NCI-H510A treated with DMSO at 0.1 percent for 48 hours (cell line): ENCODE results near the gene CCNT2.
"Not testable (repeated sequence)": the region's sequence is repeated elsewhere in the genome, so short reads cannot be mapped to it uniquely, and the experiment has no call there.

Experiments used
- DNase-seq: peaks from one replicate; lab custom pipeline; 2025; lab: John Stamatoyannopoulos, UW

CCNT2 gene

GRCh38 chr2:134976074-134976702 lies 57.6 kb downstream of the CCNT2 start:
- DNase-seq = no peak

GRCh38 chr2:134977104-134977503 lies 58.5 kb downstream of the CCNT2 start:
- not testable (repeated sequence) for DNase-seq

DNA sequence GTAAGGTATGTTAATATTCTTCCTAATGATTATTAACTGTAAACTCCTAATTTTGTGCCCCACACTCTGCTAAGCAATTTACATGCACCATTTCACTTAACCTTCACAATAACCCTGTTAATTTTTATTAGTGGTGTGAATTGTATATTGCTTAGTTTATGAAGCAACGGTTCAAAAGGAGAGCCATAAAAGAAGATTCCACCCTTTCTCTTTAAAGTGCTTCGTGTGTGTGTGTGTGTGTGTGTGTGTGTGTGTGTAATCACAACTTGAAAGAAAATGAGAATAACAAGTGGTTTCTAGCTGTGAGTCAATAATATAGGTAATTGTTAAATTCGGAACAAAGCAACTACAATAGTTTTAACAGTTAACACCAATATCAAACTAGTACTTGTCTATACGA lies 60.6 kb downstream of the CCNT2 start:
- DNase-seq = no peak

DNA sequence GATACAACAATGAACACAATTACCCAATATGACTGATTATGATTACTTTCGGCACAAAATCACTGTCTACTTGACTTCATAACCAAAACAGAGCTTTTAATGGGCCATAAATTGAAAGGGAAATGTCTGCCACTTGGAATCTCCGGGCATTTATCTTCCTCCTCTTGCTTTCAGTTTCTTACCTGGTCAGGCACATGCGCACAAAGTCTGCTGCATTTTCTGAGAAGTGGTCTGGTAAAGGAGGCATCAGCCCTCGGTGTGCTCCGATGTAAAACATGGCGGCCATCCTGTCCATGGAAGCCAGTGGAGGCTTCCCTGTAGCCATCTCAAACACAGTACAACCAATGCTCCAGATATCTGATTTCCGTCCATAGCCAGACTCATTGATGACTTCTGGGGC lies 62.0 kb downstream of the CCNT2 start:
- no peak for DNase-seq

DNA sequence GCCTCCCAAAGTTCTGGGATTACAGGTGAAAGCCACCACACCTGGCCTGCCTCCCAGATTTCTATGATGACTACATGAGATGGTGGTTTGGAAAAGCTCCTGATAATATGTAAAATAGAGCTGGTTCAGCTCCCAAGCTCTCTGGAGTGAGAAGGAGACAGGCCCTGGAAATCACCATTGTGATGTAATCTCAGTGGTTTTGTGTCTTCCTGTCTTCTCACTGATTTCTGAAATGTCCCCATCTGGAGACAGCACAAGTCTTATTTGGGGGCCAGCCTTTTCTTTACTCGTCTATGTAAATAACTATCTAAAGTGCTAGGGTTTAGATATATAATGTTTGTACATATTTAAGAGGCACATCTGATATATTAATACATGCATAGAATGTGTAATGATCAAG lies 64.0 kb downstream of the CCNT2 start:
- no peak for DNase-seq

DNA sequence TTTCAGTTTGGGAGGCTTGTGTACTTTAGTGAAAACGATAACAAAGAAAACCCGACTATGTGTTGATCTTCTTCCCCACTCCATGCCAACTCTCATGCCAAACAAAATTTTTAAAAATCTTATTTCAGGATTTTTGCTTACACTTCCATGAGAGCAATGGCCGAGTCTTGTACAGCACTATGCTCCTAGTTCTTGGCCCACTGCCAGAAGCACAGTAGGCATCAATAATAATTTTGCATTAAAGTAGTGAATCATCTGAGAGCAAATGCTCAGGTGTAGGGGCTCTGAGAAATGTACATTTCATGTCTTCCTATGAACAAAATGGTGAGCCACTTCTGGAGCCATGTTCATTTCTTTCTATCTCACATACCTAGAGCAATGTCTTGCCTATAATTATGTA lies 66.4 kb downstream of the CCNT2 start:
- DNase-seq = no peak

DNA sequence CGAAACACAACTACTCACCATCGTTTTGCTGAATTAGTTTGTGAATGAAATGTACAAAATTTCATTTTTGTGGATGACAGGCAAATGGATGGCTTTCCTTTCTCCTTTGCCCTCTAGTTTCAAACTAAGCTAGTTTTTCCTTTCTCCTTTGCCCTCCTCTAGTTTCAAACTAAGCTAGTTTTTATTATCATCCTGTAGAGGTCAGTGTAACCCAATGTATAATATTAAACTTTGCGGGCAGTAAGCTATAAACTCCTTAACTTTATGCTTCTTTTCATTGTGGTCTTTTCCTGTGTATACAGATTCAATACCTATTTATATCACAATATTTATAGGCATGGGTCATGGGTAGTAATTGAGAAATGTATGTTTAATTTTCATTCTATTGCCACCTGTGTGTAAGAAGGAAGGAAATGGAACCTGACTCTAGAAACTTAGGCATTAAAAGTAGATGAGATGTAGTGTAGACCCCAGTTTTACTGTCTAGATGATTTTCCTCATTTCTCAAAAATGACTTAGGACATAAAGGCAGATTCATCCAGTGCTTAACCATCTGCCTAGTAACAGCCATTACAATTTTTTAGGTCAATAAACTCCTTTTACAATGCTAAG lies 70.5 kb downstream of the CCNT2 start:
- DNase-seq = peak; percentile 57

GRCh38 chr2:134999521-134999920 lies 80.9 kb downstream of the CCNT2 start:
- DNase-seq = no peak

- DNase-seq = no peak
These were observed 84.2 kb downstream of the CCNT2 start for GRCh38 chr2:135002836-135003235.

GRCh38 chr2:135004005-135004746 lies 85.6 kb downstream of the CCNT2 start:
- DNase-seq = peak; percentile 78

DNA sequence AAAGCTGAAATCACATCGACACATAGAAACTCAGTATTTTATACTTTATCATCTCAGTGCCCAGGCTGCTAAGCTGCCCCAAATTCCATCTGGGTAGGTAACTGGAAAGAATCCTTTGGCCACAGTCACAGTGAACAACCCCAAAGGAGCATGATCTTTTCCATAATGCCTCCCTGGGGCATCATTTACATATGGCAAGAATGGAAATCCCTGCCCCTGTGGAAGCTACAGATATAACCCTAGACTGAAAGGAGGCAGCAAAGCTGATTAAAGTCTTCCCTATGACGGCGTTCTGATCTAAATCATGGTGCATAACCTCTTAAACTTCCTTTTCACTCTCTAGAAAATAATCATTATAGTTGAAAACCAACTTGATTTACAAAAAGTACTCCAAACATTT lies 87.1 kb downstream of the CCNT2 start:
- no peak for DNase-seq
